ENCODE data around the gene CCDC136.

CCDC136 gene

GRCh38 chr7:128752251-128752650 is 39.5 kb upstream of the CCDC136 start:
- TF ChIP-seq CTCF (IDR thresholded peaks at IDR 0.05; ENCODE audit: low read depth, low read length): no peak
- no peak overlapping the region for H3K4me3 ChIP-seq (ENCODE audit: low read depth, low read length)

GRCh38 chr7:128755075-128755818 is 36.5 kb upstream of the CCDC136 start:
- no peak for TF ChIP-seq CTCF (IDR thresholded peaks at IDR 0.05; ENCODE audit: low read depth, low read length)
- no peak overlapping the region for H3K4me3 ChIP-seq (ENCODE audit: low read depth, low read length)

GRCh38 chr7:128755819-128756476 is 35.8 kb upstream of the CCDC136 start:
- TF ChIP-seq CTCF (IDR thresholded peaks at IDR 0.05; ENCODE audit: low read depth, low read length): no peak
- H3K4me3 ChIP-seq (ENCODE audit: low read depth, low read length): no peak overlapping the region

- no peak for TF ChIP-seq CTCF (IDR thresholded peaks at IDR 0.05; ENCODE audit: low read depth, low read length)
- no peak overlapping the region for H3K4me3 ChIP-seq (ENCODE audit: low read depth, low read length)
Observed at GRCh38 chr7:128757203-128757602, 34.6 kb upstream of the CCDC136 start.

GRCh38 chr7:128758553-128758952 is 33.2 kb upstream of the CCDC136 start:
- no peak overlapping the region for H3K4me3 ChIP-seq (ENCODE audit: low read depth, low read length)
- TF ChIP-seq CTCF (IDR thresholded peaks at IDR 0.05; ENCODE audit: low read depth, low read length): no peak

GRCh38 chr7:128759242-128759641 is 32.5 kb upstream of the CCDC136 start:
- no peak overlapping the region for H3K4me3 ChIP-seq (ENCODE audit: low read depth, low read length)
- no peak for TF ChIP-seq CTCF (IDR thresholded peaks at IDR 0.05; ENCODE audit: low read depth, low read length)

- no peak overlapping the region for H3K4me3 ChIP-seq (ENCODE audit: low read depth, low read length)
- no peak for TF ChIP-seq CTCF (IDR thresholded peaks at IDR 0.05; ENCODE audit: low read depth, low read length)
Observed at GRCh38 chr7:128763541-128763940, 28.2 kb upstream of the CCDC136 start.
